ENCODE measurements around the gene SLX1A. TPM values are rescaled to one million over a fixed set of nuclear protein-coding genes. Genes with fewer than 3 reads are reported as not detected.

SLX1A gene
- total RNA-seq, 1 experiment from 2014 or later = 24.7 TPM

Other genes with a start within 250 kb of the SLX1A start
- gene TMEM219, start 231.8 kb upstream of the SLX1A start, total RNA-seq (2014; rRNA removed; shearing (Covaris generic)) = 60.8 and 85.4 TPM in 2 replicates
- 11.6 and 17.2 TPM in 2 replicates for gene TAOK2, start 220.0 kb upstream of the SLX1A start, total RNA-seq (2014; rRNA removed; shearing (Covaris generic))
- gene HIRIP3, start 198.3 kb upstream of the SLX1A start, total RNA-seq (2014; rRNA removed; shearing (Covaris generic)) = 18.2 and 24.8 TPM in 2 replicates
- 85.3 and 87.1 TPM in 2 replicates for gene INO80E, start 197.6 kb upstream of the SLX1A start, total RNA-seq (2014; rRNA removed; shearing (Covaris generic))
- gene DOC2A, start 182.8 kb upstream of the SLX1A start, total RNA-seq (2014; rRNA removed; shearing (Covaris generic)) = 0.12 TPM in 1 of 2 replicates, not detected in the other
- not detected in 2 replicates for gene C16orf92, start 170.7 kb upstream of the SLX1A start, total RNA-seq (2014; rRNA removed; shearing (Covaris generic))
- gene TLCD3B, start 162.6 kb upstream of the SLX1A start, total RNA-seq (2014; rRNA removed; shearing (Covaris generic)) = 0.04 TPM in 1 of 2 replicates, not detected in the other
- 1,896 and 1,920 TPM in 2 replicates for gene ALDOA, start 128.1 kb upstream of the SLX1A start, total RNA-seq (2014; rRNA removed; shearing (Covaris generic))
- 117 and 139 TPM in 2 replicates for gene PPP4C, start 117.9 kb upstream of the SLX1A start, total RNA-seq (2014; rRNA removed; shearing (Covaris generic))
- not detected in 2 replicates for gene TBX6, start 102.0 kb upstream of the SLX1A start, total RNA-seq (2014; rRNA removed; shearing (Covaris generic))
- gene YPEL3, start 97.7 kb upstream of the SLX1A start, total RNA-seq (2014; rRNA removed; shearing (Covaris generic)) = 4.1 and 6.7 TPM in 2 replicates
- not detected in 2 replicates for gene GDPD3, start 80.3 kb upstream of the SLX1A start, total RNA-seq (2014; rRNA removed; shearing (Covaris generic))
- 18.3 and 26.6 TPM in 2 replicates for gene MAPK3, start 70.7 kb upstream of the SLX1A start, total RNA-seq (2014; rRNA removed; shearing (Covaris generic))
- gene CORO1A, start 10.3 kb upstream of the SLX1A start, total RNA-seq (2014; rRNA removed; shearing (Covaris generic)) = 7.3 and 7.9 TPM in 2 replicates
- gene BOLA2B, start 209 bp upstream of the SLX1A start, total RNA-seq (2014; rRNA removed; shearing (Covaris generic)) = 177 and 278 TPM in 2 replicates
- 2.3 and 4.0 TPM in 2 replicates for gene SULT1A3, start 5.4 kb downstream of the SLX1A start, total RNA-seq (2014; rRNA removed; shearing (Covaris generic))
- 0.43 and 0.46 TPM in 2 replicates for gene NPIPB13, start 54.6 kb downstream of the SLX1A start, total RNA-seq (2014; rRNA removed; shearing (Covaris generic))
- gene CD2BP2, start 161.4 kb downstream of the SLX1A start, total RNA-seq (2014; rRNA removed; shearing (Covaris generic)) = 42.7 and 53.6 TPM in 2 replicates
- 10.4 and 15.9 TPM in 2 replicates for gene TBC1D10B, start 176.6 kb downstream of the SLX1A start, total RNA-seq (2014; rRNA removed; shearing (Covaris generic))
- not detected in 2 replicates for gene MYL11, start 180.9 kb downstream of the SLX1A start, total RNA-seq (2014; rRNA removed; shearing (Covaris generic))
- gene SEPTIN1, start 188.7 kb downstream of the SLX1A start, total RNA-seq (2014; rRNA removed; shearing (Covaris generic)) = not detected in 2 replicates
- 4.1 and 7.4 TPM in 2 replicates for gene ZNF48, start 201.5 kb downstream of the SLX1A start, total RNA-seq (2014; rRNA removed; shearing (Covaris generic))
- gene ZNF771, start 213.7 kb downstream of the SLX1A start, total RNA-seq (2014; rRNA removed; shearing (Covaris generic)) = 12.0 and 24.3 TPM in 2 replicates
- gene DCTPP1, start 236.2 kb downstream of the SLX1A start, total RNA-seq (2014; rRNA removed; shearing (Covaris generic)) = 11.0 and 28.9 TPM in 2 replicates